Aorta (tissue), 5 donors: ENCODE data around the gene TAX1BP3. TPM values are rescaled to one million over a fixed set of nuclear protein-coding genes. Genes with fewer than 3 reads are reported as not detected.

Experiments used
- ATAC-seq: fragments of 200-7000 bp; cut with Tn5 transposase; one replicate; pipeline ENCODE4 v1.9.1; 2022; ENCODE audit warnings: moderate library complexity; ENCODE audit not compliant: low FRiP score
- DNase-seq, 2 donors: peaks; one replicate each; pipeline ENCODE4 v3.0.0-alpha.2; 2020
- H3K27ac ChIP-seq, 2 donors: one replicate each; pipeline ENCODE4 v1.5.1; 2013; ENCODE audit warnings: low read length in 2 of 2, mild to moderate bottlenecking in 2 of 2, moderate library complexity in 2 of 2, control low read depth in 1 of 2, inconsistent platforms in 1 of 2, low read depth in 1 of 2
- H3K27me3 ChIP-seq, 2 donors: one replicate each; pipeline ENCODE4 v1.6.1; 2013; ENCODE audit warnings: control low read depth in 1 of 2, low read length in 1 of 2, mild to moderate bottlenecking in 1 of 2, moderate library complexity in 1 of 2; ENCODE audit not compliant: insufficient read depth in 2 of 2, control insufficient read depth in 1 of 2
- H3K36me3 ChIP-seq, 2 donors: one replicate each; pipeline ENCODE4 v1.6.1; 2013; ENCODE audit warnings: control low read depth in 1 of 2, low read length in 1 of 2, mild to moderate bottlenecking in 1 of 2; ENCODE audit not compliant: insufficient read depth in 2 of 2, control insufficient read depth in 1 of 2
- H3K4me1 ChIP-seq, 2 donors: one replicate each; pipeline ENCODE4 v1.6.1; 2013; ENCODE audit warnings: low read length in 2 of 2, control low read depth in 1 of 2, mild to moderate bottlenecking in 1 of 2, moderate library complexity in 1 of 2; ENCODE audit not compliant: insufficient read depth in 2 of 2, control insufficient read depth in 1 of 2
- H3K4me3 ChIP-seq, 2 donors: one replicate each; pipeline ENCODE4 v1.5.1; 2013; ENCODE audit warnings: low read length in 2 of 2, control low read depth in 1 of 2, mild to moderate bottlenecking in 1 of 2
- H3K9me3 ChIP-seq: one replicate; pipeline ENCODE4 v1.6.1; 2013; ENCODE audit warnings: mild to moderate bottlenecking, low read length; ENCODE audit not compliant: control insufficient read depth
- WGBS, 2 donors: extraction: QIAGEN DNeasy Blood & Tissue Kit; methylation state at CpG; one replicate each; pipeline ENCODE4 v1.1.7; 2013; 5-methylcytosine and 5-hydroxymethylcytosine counted together
- intact Hi-C, 2 donors: fragments of 100-400 bp; cut with DNase I; formaldehyde crosslinking; loops; one replicate each; pipeline versions ENCODE4 v1.14.2 to v1.15.0; 2022
- polyA plus RNA-seq, 2 donors: library from polyadenylated mRNA; stranded (reverse); fragments of 200-250 nt; gene quantifications; one replicate each; pipeline ENCODE4 v1.2.3, GENCODE V29; 2013
- total RNA-seq, 2 donors: library from RNA; stranded (reverse); fragmentation: NEBNext Ultra II Directional; extraction: Animal tissue kit (Norgen Biotek cat#: 25700); gene quantifications; one replicate each; pipeline ENCODE4 v1.2.1, GENCODE V29; 2021
- donor health status: healthy with polysubstance abuse.
- donor health status: Bipolar disorder and iron deficiency.
- donor health status: DM: no; HTN: no; CAD: no.
- donor health status: DM: no; HTN: no; CAD: no.
- donor health status: DM: yes; HTN: yes; CAD: no.

The TAX1BP3 gene
- total and polyA plus RNA-seq, 4 donors, result 93.2 to 155 (median 105) TPM

- Histone ChIP-seq H3K27me3 (no peaks in the 10 kb centered on the region), H3K36me3 (no peaks in the 10 kb centered on the region), H3K9me3 (no peaks in the 10 kb centered on the region), H3K4me3 (no peak overlapping the region), H3K27ac (no peak overlapping the region), H3K4me1 (no peaks in the 10 kb centered on the region)
- ATAC-seq, result peak; percentile 34
- 73 to 81% methylated on average over 21 to 22 of the region's 22 CpGs for WGBS, 2 donors
- intact Hi-C loops, result no loop called here
- no peak for DNase-seq
Measured at GRCh38 chr17:3690094-3690715, 21.8 kb upstream of the TAX1BP3 start.

- Histone ChIP-seq H3K27me3 (no peaks in the 10 kb centered on the region), H3K4me3 (no peak overlapping the region), H3K27ac (no peak overlapping the region), H3K36me3 (no peaks in the 10 kb centered on the region), H3K9me3 (no peaks in the 10 kb centered on the region), H3K4me1 (no peaks in the 10 kb centered on the region)
- no peak for DNase-seq
- peak; percentile 57 for ATAC-seq
- WGBS, 2 donors, result 88 to 90% methylated on average over 41 to 44 of the region's 44 CpGs
- intact Hi-C loops, result no loop called here
Measured at GRCh38 chr17:3689262-3690093, 21.1 kb upstream of the TAX1BP3 start.

- Histone ChIP-seq H3K36me3 (no peaks in the 10 kb centered on the region), H3K4me3 (no peak overlapping the region), H3K27ac (no peak overlapping the region), H3K4me1 (no peaks in the 10 kb centered on the region), H3K9me3 (no peaks in the 10 kb centered on the region), H3K27me3 (no peaks in the 10 kb centered on the region)
- DNase-seq, result no peak
- 78 to 81% methylated on average over 11 to 14 of the region's 14 CpGs for WGBS, 2 donors
- intact Hi-C loops, result no loop called here
- ATAC-seq, result peak; percentile 38
Measured at GRCh38 chr17:3688852-3689261, 20.5 kb upstream of the TAX1BP3 start.

GRCh38 chr17:3688027-3688553 is 19.7 kb upstream of the TAX1BP3 start:
- Histone ChIP-seq H3K27me3 (no peaks in the 10 kb centered on the region), H3K27ac (no peak overlapping the region), H3K4me1 (no peaks in the 10 kb centered on the region), H3K4me3 (no peak overlapping the region), H3K9me3 (no peaks in the 10 kb centered on the region), H3K36me3 (no peaks in the 10 kb centered on the region)
- intact Hi-C loops, result no loop called here
- 41 to 45% methylated on average over 19 of the region's 19 CpGs for WGBS, 2 donors
- ATAC-seq (peak; percentile 60), DNase-seq (no peak)

- DNase-seq, result no peak
- no peaks in the 10 kb centered on the region for H3K4me1 ChIP-seq
- 24 to 26% methylated on average over 9 to 13 of the region's 13 CpGs for WGBS, 2 donors
- H3K4me3 ChIP-seq, result no peak overlapping the region
- no peaks in the 10 kb centered on the region for H3K36me3 ChIP-seq
- H3K27me3 ChIP-seq, result no peaks in the 10 kb centered on the region
- no peak for ATAC-seq
- no peak overlapping the region for H3K27ac ChIP-seq
- intact Hi-C loops, result no loop called here
- no peaks in the 10 kb centered on the region for H3K9me3 ChIP-seq
Measured at GRCh38 chr17:3685174-3685573, 16.8 kb upstream of the TAX1BP3 start.

- intact Hi-C loops, result no loop called here
- no peaks in the 10 kb centered on the region for H3K4me1 ChIP-seq
- DNase-seq (no peak), ATAC-seq (peak; percentile 75)
- H3K9me3 ChIP-seq, result no peaks in the 10 kb centered on the region
- 31 to 33% methylated on average over 10 of the region's 10 CpGs for whole genome bisulfite sequencing, 2 donors
- H3K27me3 ChIP-seq, result no peaks in the 10 kb centered on the region
- H3K27ac ChIP-seq, result no peak overlapping the region
- no peak overlapping the region for H3K4me3 ChIP-seq
- H3K36me3 ChIP-seq, result no peaks in the 10 kb centered on the region
Measured at GRCh38 chr17:3683054-3683511, 14.7 kb upstream of the TAX1BP3 start.

GRCh38 chr17:3682033-3682432 is 13.7 kb upstream of the TAX1BP3 start:
- H3K27ac ChIP-seq, result no peak overlapping the region
- 86 to 88% methylated on average over 12 of the region's 12 CpGs for WGBS, 2 donors
- intact Hi-C loops, result no loop called here
- H3K27me3 ChIP-seq, result no peaks in the 10 kb centered on the region
- DNase-seq (no peak), ATAC-seq (no peak)
- H3K4me3 ChIP-seq, result no peak overlapping the region
- H3K9me3 ChIP-seq, result no peaks in the 10 kb centered on the region
- H3K4me1 ChIP-seq, result no peaks in the 10 kb centered on the region
- H3K36me3 ChIP-seq, result no peaks in the 10 kb centered on the region

GRCh38 chr17:3681565-3681964 is 13.2 kb upstream of the TAX1BP3 start:
- ATAC-seq, result no peak
- Histone ChIP-seq H3K27ac (no peak overlapping the region), H3K27me3 (no peaks in the 10 kb centered on the region)

More at GRCh38 chr17:3681565-3681964, 13.2 kb upstream of the TAX1BP3 start:
- Histone ChIP-seq H3K4me3 (no peak overlapping the region), H3K9me3 (no peaks in the 10 kb centered on the region), H3K36me3 (no peaks in the 10 kb centered on the region), H3K4me1 (no peaks in the 10 kb centered on the region)
- DNase-seq, result no peak
- 79 to 82% methylated on average over 20 of the region's 20 CpGs for WGBS, 2 donors
- intact Hi-C loops, result no loop called here
